AG04449 (cell line): ENCODE measurements around the gene KLF16.
A peak's percentile ranks its signal among the peaks of the same experiment; 100 is the strongest.
"Not testable (repeated sequence)": the region's sequence is repeated elsewhere in the genome, so short reads cannot be mapped to it uniquely, and the experiment has no call there.

Source experiments
- CTCF ChIA-PET: fragments of 350-600 bp; formaldehyde crosslinking; extraction: SDS; loops from one replicate; lab custom pipeline; 2021; ENCODE audit warnings: antibody characterized with exemption; lab: Yijun Ruan, JAX
- POLR2A ChIA-PET: fragments of 400-600, 350-600 bp; formaldehyde crosslinking; extraction: SDS; loops from one replicate; lab custom pipeline; 2020; ENCODE audit warnings: antibody characterized with exemption, inconsistent platforms; lab: Yijun Ruan, JAX
- DNase-seq: peaks from one replicate; pipeline ENCODE4 v3.0.0-alpha.2; 2010; ENCODE audit warnings: low read depth, low spot score
- H3K4me3 ChIP-seq: 2 replicates; pipeline ENCODE4 v1.5.1; 2011; ENCODE audit warnings: low read depth, mild to moderate bottlenecking, control low read depth, low read length
- TF ChIP-seq, protein P1 (sequence below): IDR thresholded peaks from one replicate; pipeline ENCODE4 v1.5.1; 2011; ENCODE audit warnings: mild to moderate bottlenecking, moderate library complexity, low read length, control low read depth, inconsistent platforms; ENCODE audit not compliant: insufficient read depth; ENCODE audit errors: missing control alignments

KLF16 gene

GRCh38 chr19:1882786-1883692, 19.7 kb upstream of the KLF16 start:
- TF ChIP-seq, protein P1, sequence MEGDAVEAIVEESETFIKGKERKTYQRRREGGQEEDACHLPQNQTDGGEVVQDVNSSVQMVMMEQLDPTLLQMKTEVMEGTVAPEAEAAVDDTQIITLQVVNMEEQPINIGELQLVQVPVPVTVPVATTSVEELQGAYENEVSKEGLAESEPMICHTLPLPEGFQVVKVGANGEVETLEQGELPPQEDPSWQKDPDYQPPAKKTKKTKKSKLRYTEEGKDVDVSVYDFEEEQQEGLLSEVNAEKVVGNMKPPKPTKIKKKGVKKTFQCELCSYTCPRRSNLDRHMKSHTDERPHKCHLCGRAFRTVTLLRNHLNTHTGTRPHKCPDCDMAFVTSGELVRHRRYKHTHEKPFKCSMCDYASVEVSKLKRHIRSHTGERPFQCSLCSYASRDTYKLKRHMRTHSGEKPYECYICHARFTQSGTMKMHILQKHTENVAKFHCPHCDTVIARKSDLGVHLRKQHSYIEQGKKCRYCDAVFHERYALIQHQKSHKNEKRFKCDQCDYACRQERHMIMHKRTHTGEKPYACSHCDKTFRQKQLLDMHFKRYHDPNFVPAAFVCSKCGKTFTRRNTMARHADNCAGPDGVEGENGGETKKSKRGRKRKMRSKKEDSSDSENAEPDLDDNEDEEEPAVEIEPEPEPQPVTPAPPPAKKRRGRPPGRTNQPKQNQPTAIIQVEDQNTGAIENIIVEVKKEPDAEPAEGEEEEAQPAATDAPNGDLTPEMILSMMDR = no peak
- ChIA-PET CTCF (interaction anchor here (3.9 kb wide), 1 partner anchor 14 kb away, joined by 14 read pairs; no protein-coding TSS in a partner anchor), POLR2A (no interaction called here)
- peak overlapping the region; percentile 80 for H3K4me3 ChIP-seq
- DNase-seq = no peak

- H3K4me3 ChIP-seq = peak overlapping the region; percentile 15; the same call in 1 of the 2 replicates
- DNase-seq = no peak
- TF ChIP-seq, protein P1 = no peak
- ChIA-PET CTCF (interaction anchor here (1.0 to 3.9 kb wide), 2 partner anchors 15 to 18 kb away, joined by 3 to 14 read pairs; no protein-coding TSS in a partner anchor), POLR2A (no interaction called here)
Observed at GRCh38 chr19:1882089-1882785, 18.9 kb upstream of the KLF16 start.

DNA sequence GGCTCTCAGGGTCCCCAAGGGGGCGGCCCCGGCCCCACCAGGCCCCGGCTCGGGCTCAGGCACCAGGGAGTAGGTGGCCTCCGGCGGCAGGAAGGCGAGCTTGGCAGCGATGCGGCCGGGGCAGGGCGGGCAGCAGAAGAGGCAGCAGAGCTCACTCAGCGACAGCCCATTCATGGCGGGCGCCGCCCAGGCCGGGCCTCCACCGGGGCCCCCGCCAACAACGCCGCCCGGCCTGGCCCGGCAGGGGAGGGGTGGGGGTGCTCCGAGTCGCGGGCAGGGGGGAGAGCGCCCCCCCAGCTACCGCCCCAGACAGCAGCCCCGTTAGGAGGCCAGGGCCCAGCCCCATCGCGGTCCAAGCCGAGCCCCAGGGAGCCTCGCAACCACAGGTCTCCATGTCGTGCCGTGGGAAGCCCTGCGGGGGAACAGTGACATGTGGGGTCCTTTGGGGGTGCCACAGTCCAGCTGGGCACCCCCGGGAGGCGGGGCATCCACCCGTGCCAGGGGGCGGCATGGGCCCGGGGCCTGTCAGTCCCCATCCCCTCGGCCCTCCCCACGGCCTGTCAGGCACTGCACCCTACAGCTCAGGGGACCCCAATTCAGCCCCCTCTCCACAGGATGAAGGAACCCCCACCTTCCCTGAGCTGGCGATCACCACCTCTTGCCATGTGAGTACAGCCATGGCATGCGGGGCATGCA, 18.2 kb upstream of the KLF16 start:
- CTCF ChIA-PET = interaction anchor here (0.9 to 1.0 kb wide), 2 partner anchors 17 kb away, joined by 3 read pairs; no protein-coding TSS in a partner anchor
- H3K4me3 ChIP-seq, DNase-seq, POLR2A ChIA-PET: not testable (repeated sequence)

DNA sequence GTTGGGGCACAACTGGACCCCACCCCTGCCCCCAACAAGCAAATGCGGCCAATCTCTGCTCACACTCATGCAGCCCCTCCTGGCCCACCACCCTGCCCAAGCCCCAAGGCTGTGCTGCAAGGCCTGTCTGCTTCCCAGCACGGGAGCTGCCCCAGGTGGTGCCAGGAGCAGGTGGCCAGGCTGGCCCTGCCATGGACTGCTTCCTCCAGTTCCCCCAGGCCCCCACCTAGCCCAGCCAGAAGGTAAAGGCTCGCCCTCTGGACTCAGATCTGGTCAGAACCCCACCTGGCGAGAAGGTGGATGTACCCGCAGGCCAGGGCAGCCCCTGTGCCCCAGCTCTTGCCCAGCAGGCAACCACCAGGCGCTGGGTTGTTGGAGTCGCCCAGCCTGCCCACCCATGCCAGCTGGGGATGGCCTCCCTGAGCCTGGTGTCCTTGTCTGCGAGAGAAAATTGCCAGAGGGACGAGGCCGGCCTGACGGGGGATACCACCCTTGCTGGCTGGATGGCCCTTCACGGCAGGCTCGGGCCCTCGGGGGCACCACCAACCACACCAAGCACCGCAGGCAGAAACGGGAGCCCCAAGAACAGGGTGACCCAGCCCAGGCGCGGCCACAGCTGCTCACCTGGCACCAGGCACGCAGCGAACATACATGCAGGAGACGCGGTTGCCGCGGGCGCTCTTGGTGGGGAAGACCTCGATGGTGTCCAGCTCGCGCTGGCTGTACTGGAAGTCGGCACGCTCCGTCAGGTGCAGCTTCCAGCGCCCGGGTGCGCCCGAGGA, 17.4 kb upstream of the KLF16 start:
- ChIA-PET POLR2A (no interaction called here), CTCF (interaction anchor here (0.9 kb wide), 1 partner anchor 16 kb away, joined by 3 read pairs; no protein-coding TSS in a partner anchor)
- TF ChIP-seq, protein P1 = no peak
- no peak overlapping the region for H3K4me3 ChIP-seq
- DNase-seq = no peak

DNA sequence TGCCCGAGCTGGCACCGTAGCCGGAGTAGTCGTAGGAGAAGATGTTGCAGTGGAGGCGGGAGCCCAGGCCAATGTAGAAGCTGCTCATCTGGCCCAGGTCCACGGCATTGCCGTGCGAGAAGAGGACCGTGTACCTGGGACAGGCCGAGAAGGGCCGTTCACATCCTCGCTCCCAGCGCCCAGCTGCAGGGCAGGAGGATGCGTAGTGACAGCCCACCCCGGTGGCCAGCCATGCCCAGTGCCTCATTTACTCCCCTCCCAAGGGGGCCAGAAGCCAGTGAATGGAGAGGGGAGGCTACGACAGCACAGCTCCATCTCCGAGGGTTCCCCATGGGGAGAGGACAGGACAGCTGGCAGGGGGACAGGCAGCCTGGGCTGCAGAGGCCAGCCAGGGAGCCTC, 16.6 kb upstream of the KLF16 start:
- CTCF ChIA-PET, H3K4me3 ChIP-seq, POLR2A ChIA-PET, DNase-seq: not testable (repeated sequence)

- DNase-seq, CTCF ChIA-PET: not testable (repeated sequence)
Observed at GRCh38 chr19:1878583-1878982, 15.2 kb upstream of the KLF16 start.

DNA sequence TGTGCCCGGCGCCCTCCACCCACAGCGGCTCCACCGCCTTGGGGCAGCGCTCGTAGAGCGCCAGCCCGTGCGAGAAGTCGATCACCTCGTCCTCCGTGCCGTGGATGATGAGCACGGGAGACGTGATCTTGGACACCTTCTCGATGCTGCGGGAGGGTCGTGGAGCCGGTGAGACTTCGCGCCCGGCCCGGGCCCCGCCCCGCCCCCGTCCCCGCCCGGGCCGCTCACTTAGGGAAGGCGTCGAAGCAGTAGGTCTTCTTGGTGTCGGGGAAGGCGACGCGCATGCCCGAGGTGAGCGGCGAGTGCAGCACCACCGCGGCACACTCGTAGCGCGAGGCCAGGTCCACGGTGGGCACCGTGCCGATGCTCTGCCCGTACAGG, 13.9 kb upstream of the KLF16 start:
- POLR2A ChIA-PET, H3K4me3 ChIP-seq: not testable (repeated sequence)
- CTCF ChIA-PET = interaction anchor here (1.7 kb wide), 1 partner anchor 13 kb away, joined by 10 read pairs; no protein-coding TSS in a partner anchor

More at GRCh38 chr19:1878583-1878982, 15.2 kb upstream of the KLF16 start:
- POLR2A ChIA-PET, H3K4me3 ChIP-seq: not testable (repeated sequence)

DNA sequence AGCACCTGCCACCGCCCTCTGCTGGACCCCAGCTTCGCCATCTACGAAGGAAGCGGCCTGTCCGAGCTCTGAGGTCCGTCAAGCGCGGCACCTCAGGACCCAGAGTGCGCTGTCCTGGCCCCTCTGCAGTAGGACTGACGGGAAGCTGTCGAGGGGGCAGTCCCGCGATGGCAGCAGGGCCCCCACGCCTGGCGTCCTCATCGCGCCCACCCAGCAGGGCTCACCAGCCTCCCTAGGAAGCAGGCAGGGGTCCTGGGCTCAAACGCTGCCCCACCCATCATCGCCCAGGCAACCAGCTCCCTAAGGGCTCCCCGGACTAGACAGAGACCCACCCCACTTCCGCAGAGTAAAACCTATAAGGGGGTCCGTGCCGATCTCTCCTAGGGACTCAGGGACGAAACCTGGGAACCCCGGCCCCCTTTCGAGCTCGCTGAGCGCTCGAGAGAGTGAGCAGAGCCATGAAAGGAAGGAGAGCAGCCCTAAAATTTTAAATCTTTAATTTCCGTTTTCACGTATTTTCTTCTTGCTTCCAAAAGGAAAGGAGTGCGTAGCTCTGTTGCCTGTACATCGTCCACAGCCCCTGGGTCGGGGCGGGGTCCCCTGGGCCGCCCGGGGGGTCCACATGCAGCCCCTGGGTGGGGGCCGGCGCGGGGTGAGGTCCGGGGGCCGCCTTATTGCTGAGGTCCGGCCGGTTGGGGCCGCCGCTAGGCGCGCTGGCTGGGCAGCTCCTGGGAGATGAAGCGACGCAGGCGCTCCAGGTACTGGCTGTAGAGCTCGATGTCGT, 13.3 kb upstream of the KLF16 start:
- H3K4me3 ChIP-seq = peak overlapping the region; percentile 98
- DNase-seq = not testable (repeated sequence)
- CTCF ChIA-PET = interaction anchor here (0.8 to 1.7 kb wide), 5 partner anchors 11 to 50 kb away, joined by 3 to 10 read pairs (median 3); no protein-coding TSS in a partner anchor
- POLR2A ChIA-PET = interaction anchor here (0.6 to 1.3 kb wide), 5 partner anchors 8 to 203 kb away, joined by 3 to 6 read pairs (median 3); partner anchors contain the start of gene ABHD17A

More for the DNA sequence above, 13.9 kb upstream of the KLF16 start:
- DNase-seq = not testable (repeated sequence)
